WTC11 (cell line): ENCODE data around the gene BCL2L11. TPM values are rescaled to one million over a fixed set of nuclear protein-coding genes. Genes with fewer than 3 reads are reported as not detected.

Experiments
- ATAC-seq: fragments of 200-7000 bp; cut with Tn5 transposase; 2 replicates; pipeline ENCODE4 v1.10.0; 2021; ENCODE audit warnings: mild to moderate bottlenecking, moderate library complexity
- CTCF ChIA-PET: fragments of 300-600 bp; sonication (Branson Sonifier 250); formaldehyde crosslinking; loops from one replicate; lab custom pipeline; 2021; ENCODE audit warnings: antibody characterized with exemption; lab: Charles Lee
- POLR2A ChIA-PET: fragments of 350-600 bp; sonication (Branson Sonifier 250); formaldehyde crosslinking; loops from one replicate; lab custom pipeline; 2021; ENCODE audit warnings: antibody characterized with exemption; lab: Charles Lee
- DNase-seq: peaks from one replicate; pipeline ENCODE4 v3.0.0; 2021; ENCODE audit warnings: low spot score
- H3K27ac Mint-ChIP-seq: 2 replicates; pipeline ENCODE4 v1.8.0; 2021; ENCODE audit warnings: mixed read lengths
- H3K27me3 Mint-ChIP-seq: 2 replicates; pipeline ENCODE4 v1.8.0; 2021; ENCODE audit warnings: low read depth, mild to moderate bottlenecking, moderate library complexity, mixed read lengths
- H3K36me3 Mint-ChIP-seq: 2 replicates; pipeline ENCODE4 v1.8.0; 2021; ENCODE audit warnings: mixed read lengths
- H3K4me1 Mint-ChIP-seq: 2 replicates; pipeline ENCODE4 v1.8.0; 2022; ENCODE audit warnings: mixed read lengths
- H3K4me3 Mint-ChIP-seq: 2 replicates; pipeline ENCODE4 v1.8.0; 2021; ENCODE audit warnings: mild to moderate bottlenecking, moderate library complexity, mixed read lengths
- H3K9me3 Mint-ChIP-seq: 2 replicates; pipeline ENCODE4 v1.8.0; 2021; ENCODE audit warnings: mixed read lengths
- ATF1 ChIP-seq: sonication (generic); formaldehyde crosslinking; IDR thresholded peaks from 2 replicates; pipeline ENCODE4 v1.8.1; 2023; ENCODE audit warnings: mild to moderate bottlenecking, moderate library complexity, missing genetic modification reagents
- CBFB ChIP-seq: sonication (generic); formaldehyde crosslinking; IDR thresholded peaks from 2 replicates; pipeline ENCODE4 v1.8.1; 2022; ENCODE audit warnings: mild to moderate bottlenecking, low read depth, missing genetic modification reagents
- FOXP1 ChIP-seq: sonication (generic); formaldehyde crosslinking; IDR thresholded peaks from 2 replicates; pipeline ENCODE4 v1.8.0; 2022; ENCODE audit warnings: missing genetic modification reagents, mild to moderate bottlenecking, moderate library complexity, borderline replicate concordance
- HMGA2 ChIP-seq: fragments of 250-450 bp; sonication (Bioruptor Pico); IDR thresholded peaks from 2 replicates; pipeline ENCODE4 v1.4.0; 2021; ENCODE audit warnings: mild to moderate bottlenecking, moderate library complexity
- MYBL2 ChIP-seq: sonication (generic); formaldehyde crosslinking; IDR thresholded peaks from 2 replicates; pipeline ENCODE4 v1.8.1; 2023; ENCODE audit warnings: mild to moderate bottlenecking, moderate library complexity, missing genetic modification reagents
- ZNF219 ChIP-seq: sonication (generic); formaldehyde crosslinking; IDR thresholded peaks from 2 replicates; pipeline ENCODE4 v1.8.0; 2023; ENCODE audit warnings: missing genetic modification reagents, mild to moderate bottlenecking, borderline replicate concordance
- ZNF317 ChIP-seq: sonication (generic); formaldehyde crosslinking; IDR thresholded peaks from 2 replicates; pipeline ENCODE4 v1.8.1; 2023; ENCODE audit warnings: low read depth, mild to moderate bottlenecking, moderate library complexity, missing genetic modification reagents, borderline replicate concordance
- ZNF396 ChIP-seq: fragments of 250-450 bp; sonication (Bioruptor Pico); IDR thresholded peaks from 2 replicates; pipeline ENCODE4 v1.8.0; 2021; ENCODE audit warnings: mild to moderate bottlenecking, moderate library complexity, borderline replicate concordance
- ZNF671 ChIP-seq: fragments of 250-450 bp; sonication (Bioruptor Pico); IDR thresholded peaks from 2 replicates; pipeline ENCODE4 v1.8.0; 2021; ENCODE audit warnings: mild to moderate bottlenecking
- total RNA-seq: library from RNA; stranded (reverse); gene quantifications from 3 replicates; pipeline ENCODE4 v1.2.3, GENCODE V29; 2021
- TF ChIP-seq, protein P1 (sequence below): sonication (generic); formaldehyde crosslinking; IDR thresholded peaks from 2 replicates; pipeline ENCODE4 v1.8.1; 2022; ENCODE audit warnings: low read depth, missing genetic modification reagents, borderline replicate concordance
- TF ChIP-seq, protein P2 (sequence below): sonication (generic); formaldehyde crosslinking; IDR thresholded peaks from 2 replicates; pipeline ENCODE4 v1.8.0; 2023; ENCODE audit warnings: mild to moderate bottlenecking, missing genetic modification reagents
- TF ChIP-seq, protein P3 (sequence below): sonication (generic); formaldehyde crosslinking; IDR thresholded peaks from 2 replicates; pipeline ENCODE4 v1.8.0; 2022; ENCODE audit warnings: mild to moderate bottlenecking, missing genetic modification reagents
- TF ChIP-seq, protein P4 (sequence below): fragments of 250-450 bp; sonication (Bioruptor Pico); IDR thresholded peaks from 2 replicates; pipeline ENCODE4 v1.8.0; 2021; ENCODE audit warnings: mild to moderate bottlenecking
- TF ChIP-seq, protein P5 (sequence below): sonication (generic); formaldehyde crosslinking; IDR thresholded peaks from 2 replicates; pipeline ENCODE4 v1.8.0; 2023; ENCODE audit warnings: missing genetic modification reagents
- TF ChIP-seq, protein P6 (sequence below): sonication (generic); formaldehyde crosslinking; IDR thresholded peaks from 2 replicates; pipeline ENCODE4 v1.8.1; 2022; ENCODE audit warnings: low read depth, mild to moderate bottlenecking, moderate library complexity, missing genetic modification reagents, borderline replicate concordance

Gene BCL2L11
- total RNA-seq, 1 experiment from 2014 or later: 19.3 TPM

DNA sequence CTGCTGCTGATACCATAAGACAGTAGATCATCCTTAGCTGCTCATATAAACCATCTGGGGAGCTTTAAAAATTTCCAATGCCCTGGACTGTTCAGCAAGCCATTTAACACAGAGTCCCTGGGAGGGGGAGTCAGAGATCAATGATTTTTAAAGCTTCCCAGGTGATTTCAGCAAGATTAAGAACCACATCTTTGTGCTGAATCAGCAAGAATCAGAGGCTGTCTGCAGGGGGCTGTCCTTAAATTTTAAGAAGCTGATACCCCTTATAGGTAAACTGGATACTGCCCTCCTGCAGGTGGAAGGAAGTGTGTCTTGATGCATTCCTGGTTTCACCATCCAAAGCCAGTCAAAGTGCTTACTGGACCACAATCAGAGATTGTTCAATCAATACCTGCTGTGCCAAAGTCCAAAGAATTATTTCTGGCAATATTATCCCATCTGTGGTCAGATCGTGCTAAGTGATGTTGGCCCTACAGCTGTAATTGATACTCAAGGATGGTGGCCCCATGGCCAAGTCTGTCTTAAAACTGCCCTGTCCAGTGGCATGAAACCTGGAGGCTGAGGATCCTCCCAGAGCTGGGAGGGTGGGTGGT lies 72.2 kb downstream of the BCL2L11 start:
- ChIA-PET POLR2A (interaction anchor here (0.9 kb wide), 1 partner anchor 38 kb away, joined by 3 read pairs; no protein-coding TSS in a partner anchor), CTCF (no interaction called here)
- DNase-seq (no peak), ATAC-seq (no peak)
- Mint-ChIP-seq H3K9me3 (no peaks in the 10 kb centered on the region), H3K4me1 (no peaks in the 10 kb centered on the region), H3K4me3 (no peak overlapping the region), H3K36me3 (no peaks in the 10 kb centered on the region), H3K27me3 (no peaks in the 10 kb centered on the region), H3K27ac (no peak overlapping the region)
- TF ChIP-seq ZNF396 (CRISPR knock-in tag) (no peak), ZNF671 (CRISPR knock-in tag) (no peak), ZNF219 (CRISPR knock-in tag) (no peak)
- TF ChIP-seq, protein P1, sequence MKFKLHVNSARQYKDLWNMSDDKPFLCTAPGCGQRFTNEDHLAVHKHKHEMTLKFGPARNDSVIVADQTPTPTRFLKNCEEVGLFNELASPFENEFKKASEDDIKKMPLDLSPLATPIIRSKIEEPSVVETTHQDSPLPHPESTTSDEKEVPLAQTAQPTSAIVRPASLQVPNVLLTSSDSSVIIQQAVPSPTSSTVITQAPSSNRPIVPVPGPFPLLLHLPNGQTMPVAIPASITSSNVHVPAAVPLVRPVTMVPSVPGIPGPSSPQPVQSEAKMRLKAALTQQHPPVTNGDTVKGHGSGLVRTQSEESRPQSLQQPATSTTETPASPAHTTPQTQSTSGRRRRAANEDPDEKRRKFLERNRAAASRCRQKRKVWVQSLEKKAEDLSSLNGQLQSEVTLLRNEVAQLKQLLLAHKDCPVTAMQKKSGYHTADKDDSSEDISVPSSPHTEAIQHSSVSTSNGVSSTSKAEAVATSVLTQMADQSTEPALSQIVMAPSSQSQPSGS (CRISPR knock-in tag): no peak

DNA sequence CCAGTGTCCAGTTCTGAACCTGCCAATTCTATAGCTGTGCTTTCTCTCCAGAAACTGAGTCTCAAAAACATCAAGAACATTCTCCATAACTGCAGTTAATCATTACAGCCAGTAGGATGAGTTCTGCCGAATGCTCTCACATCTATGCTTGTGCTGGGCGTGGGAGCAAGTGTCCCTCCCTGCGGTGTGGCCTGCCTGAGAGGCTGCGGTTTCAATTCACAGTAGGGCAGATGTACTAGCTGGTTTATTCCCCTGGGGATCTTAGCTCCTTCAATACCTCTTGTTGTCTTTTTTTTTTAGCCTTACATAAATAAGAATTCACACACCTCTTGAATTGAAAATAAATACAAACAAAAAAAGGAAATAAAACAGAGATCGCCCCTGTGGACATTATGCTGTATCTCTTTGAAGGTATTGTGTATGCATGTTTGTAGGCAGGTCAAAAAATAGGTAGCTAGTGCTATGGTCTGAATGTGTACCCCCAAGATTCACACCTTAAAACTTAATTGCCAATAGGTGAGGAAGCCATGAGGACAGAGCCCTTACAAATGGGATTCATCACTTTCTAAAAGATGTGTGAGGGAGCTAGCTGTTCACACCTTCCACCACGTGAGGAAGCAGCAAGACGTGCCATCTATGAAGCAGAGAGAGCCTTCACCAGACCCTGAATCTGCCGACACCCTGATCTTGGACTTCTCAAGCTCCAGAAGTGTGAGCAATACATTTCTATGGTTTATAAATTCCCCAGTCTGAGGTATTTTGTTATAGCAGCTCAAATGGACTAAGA lies 74.3 kb downstream of the BCL2L11 start:
- ChIA-PET POLR2A (no interaction called here), CTCF (no interaction called here)
- TF ChIP-seq, protein P2, sequence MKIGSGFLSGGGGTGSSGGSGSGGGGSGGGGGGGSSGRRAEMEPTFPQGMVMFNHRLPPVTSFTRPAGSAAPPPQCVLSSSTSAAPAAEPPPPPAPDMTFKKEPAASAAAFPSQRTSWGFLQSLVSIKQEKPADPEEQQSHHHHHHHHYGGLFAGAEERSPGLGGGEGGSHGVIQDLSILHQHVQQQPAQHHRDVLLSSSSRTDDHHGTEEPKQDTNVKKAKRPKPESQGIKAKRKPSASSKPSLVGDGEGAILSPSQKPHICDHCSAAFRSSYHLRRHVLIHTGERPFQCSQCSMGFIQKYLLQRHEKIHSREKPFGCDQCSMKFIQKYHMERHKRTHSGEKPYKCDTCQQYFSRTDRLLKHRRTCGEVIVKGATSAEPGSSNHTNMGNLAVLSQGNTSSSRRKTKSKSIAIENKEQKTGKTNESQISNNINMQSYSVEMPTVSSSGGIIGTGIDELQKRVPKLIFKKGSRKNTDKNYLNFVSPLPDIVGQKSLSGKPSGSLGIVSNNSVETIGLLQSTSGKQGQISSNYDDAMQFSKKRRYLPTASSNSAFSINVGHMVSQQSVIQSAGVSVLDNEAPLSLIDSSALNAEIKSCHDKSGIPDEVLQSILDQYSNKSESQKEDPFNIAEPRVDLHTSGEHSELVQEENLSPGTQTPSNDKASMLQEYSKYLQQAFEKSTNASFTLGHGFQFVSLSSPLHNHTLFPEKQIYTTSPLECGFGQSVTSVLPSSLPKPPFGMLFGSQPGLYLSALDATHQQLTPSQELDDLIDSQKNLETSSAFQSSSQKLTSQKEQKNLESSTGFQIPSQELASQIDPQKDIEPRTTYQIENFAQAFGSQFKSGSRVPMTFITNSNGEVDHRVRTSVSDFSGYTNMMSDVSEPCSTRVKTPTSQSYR: no peak
- TF ChIP-seq, protein P3, sequence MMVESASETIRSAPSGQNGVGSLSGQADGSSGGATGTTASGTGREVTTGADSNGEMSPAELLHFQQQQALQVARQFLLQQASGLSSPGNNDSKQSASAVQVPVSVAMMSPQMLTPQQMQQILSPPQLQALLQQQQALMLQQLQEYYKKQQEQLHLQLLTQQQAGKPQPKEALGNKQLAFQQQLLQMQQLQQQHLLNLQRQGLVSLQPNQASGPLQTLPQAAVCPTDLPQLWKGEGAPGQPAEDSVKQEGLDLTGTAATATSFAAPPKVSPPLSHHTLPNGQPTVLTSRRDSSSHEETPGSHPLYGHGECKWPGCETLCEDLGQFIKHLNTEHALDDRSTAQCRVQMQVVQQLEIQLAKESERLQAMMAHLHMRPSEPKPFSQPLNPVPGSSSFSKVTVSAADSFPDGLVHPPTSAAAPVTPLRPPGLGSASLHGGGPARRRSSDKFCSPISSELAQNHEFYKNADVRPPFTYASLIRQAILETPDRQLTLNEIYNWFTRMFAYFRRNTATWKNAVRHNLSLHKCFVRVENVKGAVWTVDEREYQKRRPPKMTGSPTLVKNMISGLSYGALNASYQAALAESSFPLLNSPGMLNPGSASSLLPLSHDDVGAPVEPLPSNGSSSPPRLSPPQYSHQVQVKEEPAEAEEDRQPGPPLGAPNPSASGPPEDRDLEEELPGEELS (CRISPR knock-in tag): no peak
- TF ChIP-seq, protein P4, sequence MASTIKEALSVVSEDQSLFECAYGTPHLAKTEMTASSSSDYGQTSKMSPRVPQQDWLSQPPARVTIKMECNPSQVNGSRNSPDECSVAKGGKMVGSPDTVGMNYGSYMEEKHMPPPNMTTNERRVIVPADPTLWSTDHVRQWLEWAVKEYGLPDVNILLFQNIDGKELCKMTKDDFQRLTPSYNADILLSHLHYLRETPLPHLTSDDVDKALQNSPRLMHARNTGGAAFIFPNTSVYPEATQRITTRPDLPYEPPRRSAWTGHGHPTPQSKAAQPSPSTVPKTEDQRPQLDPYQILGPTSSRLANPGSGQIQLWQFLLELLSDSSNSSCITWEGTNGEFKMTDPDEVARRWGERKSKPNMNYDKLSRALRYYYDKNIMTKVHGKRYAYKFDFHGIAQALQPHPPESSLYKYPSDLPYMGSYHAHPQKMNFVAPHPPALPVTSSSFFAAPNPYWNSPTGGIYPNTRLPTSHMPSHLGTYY: no peak
- TF ChIP-seq ZNF317 (CRISPR knock-in tag) (no peak), CBFB (CRISPR knock-in tag) (no peak), MYBL2 (no peak), HMGA2 (no peak), ATF1 (CRISPR knock-in tag) (no peak), FOXP1 (CRISPR knock-in tag) (no peak), ZNF219 (CRISPR knock-in tag) (no peak)
- TF ChIP-seq, protein P5, sequence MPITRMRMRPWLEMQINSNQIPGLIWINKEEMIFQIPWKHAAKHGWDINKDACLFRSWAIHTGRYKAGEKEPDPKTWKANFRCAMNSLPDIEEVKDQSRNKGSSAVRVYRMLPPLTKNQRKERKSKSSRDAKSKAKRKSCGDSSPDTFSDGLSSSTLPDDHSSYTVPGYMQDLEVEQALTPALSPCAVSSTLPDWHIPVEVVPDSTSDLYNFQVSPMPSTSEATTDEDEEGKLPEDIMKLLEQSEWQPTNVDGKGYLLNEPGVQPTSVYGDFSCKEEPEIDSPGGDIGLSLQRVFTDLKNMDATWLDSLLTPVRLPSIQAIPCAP: no peak
- TF ChIP-seq, protein P6, sequence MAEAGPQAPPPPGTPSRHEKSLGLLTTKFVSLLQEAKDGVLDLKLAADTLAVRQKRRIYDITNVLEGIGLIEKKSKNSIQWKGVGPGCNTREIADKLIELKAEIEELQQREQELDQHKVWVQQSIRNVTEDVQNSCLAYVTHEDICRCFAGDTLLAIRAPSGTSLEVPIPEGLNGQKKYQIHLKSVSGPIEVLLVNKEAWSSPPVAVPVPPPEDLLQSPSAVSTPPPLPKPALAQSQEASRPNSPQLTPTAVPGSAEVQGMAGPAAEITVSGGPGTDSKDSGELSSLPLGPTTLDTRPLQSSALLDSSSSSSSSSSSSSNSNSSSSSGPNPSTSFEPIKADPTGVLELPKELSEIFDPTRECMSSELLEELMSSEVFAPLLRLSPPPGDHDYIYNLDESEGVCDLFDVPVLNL (CRISPR knock-in tag): no peak
- no peak overlapping the region for H3K4me3 Mint-ChIP-seq
- no peaks in the 10 kb centered on the region for H3K27me3 Mint-ChIP-seq
- DNase-seq (no peak), ATAC-seq (peak; percentile 60)
- no peaks in the 10 kb centered on the region for H3K4me1 Mint-ChIP-seq
- no peaks in the 10 kb centered on the region for H3K36me3 Mint-ChIP-seq
- H3K27ac Mint-ChIP-seq: no peak overlapping the region
- no peaks in the 10 kb centered on the region for H3K9me3 Mint-ChIP-seq
